GM19463 (cell line): ENCODE measurements around the gene SORBS2.

Experiments used
- ATAC-seq: cut with Tn5 transposase; IDR thresholded peaks from one replicate; pipeline ENCODE4 v1.9.1; 2021; ENCODE audit warnings: mild to moderate bottlenecking, moderate library complexity; ENCODE audit not compliant: unreplicated experiment

The SORBS2 gene

GRCh38 chr4:185680617-185681016 is 131.4 kb downstream of the SORBS2 start:
- ATAC-seq = no peak

- ATAC-seq = no peak
Measured at GRCh38 chr4:185679523-185679922, 132.5 kb downstream of the SORBS2 start.

GRCh38 chr4:185677637-185678314 is 134.2 kb downstream of the SORBS2 start:
- no peak for ATAC-seq

- ATAC-seq = no peak
Measured at GRCh38 chr4:185672618-185673017, 139.4 kb downstream of the SORBS2 start.

- ATAC-seq = no peak
Measured at GRCh38 chr4:185672151-185672550, 139.8 kb downstream of the SORBS2 start.

GRCh38 chr4:185671496-185671895 is 140.5 kb downstream of the SORBS2 start:
- no peak for ATAC-seq

- no peak for ATAC-seq
Measured at GRCh38 chr4:185671066-185671465, 140.9 kb downstream of the SORBS2 start.

- no peak for ATAC-seq
Measured at GRCh38 chr4:185669288-185669687, 142.7 kb downstream of the SORBS2 start.

- no peak for ATAC-seq
Measured at GRCh38 chr4:185666156-185666555, 145.8 kb downstream of the SORBS2 start.

- no peak for ATAC-seq
Measured at GRCh38 chr4:185665655-185666054, 146.3 kb downstream of the SORBS2 start.

- ATAC-seq = no peak
Measured at GRCh38 chr4:185664481-185664880, 147.5 kb downstream of the SORBS2 start.

- no peak for ATAC-seq
Measured at GRCh38 chr4:185662030-185662778, 149.8 kb downstream of the SORBS2 start.

- ATAC-seq = no peak
Measured at GRCh38 chr4:185660340-185660739, 151.7 kb downstream of the SORBS2 start.

- ATAC-seq = no peak
Measured at GRCh38 chr4:185657699-185658098, 154.3 kb downstream of the SORBS2 start.

- no peak for ATAC-seq
Measured at GRCh38 chr4:185657183-185657582, 154.8 kb downstream of the SORBS2 start.

- ATAC-seq = no peak
Measured at GRCh38 chr4:185656467-185656931, 155.5 kb downstream of the SORBS2 start.

- no peak for ATAC-seq
Measured at GRCh38 chr4:185654965-185655554, 156.9 kb downstream of the SORBS2 start.

- ATAC-seq = no peak
Measured at GRCh38 chr4:185654311-185654710, 157.7 kb downstream of the SORBS2 start.

GRCh38 chr4:185651851-185652250 is 160.1 kb downstream of the SORBS2 start:
- ATAC-seq = no peak

GRCh38 chr4:185651137-185651677 is 160.8 kb downstream of the SORBS2 start:
- no peak for ATAC-seq

- no peak for ATAC-seq
Measured at GRCh38 chr4:185648631-185649030, 163.4 kb downstream of the SORBS2 start.

- no peak for ATAC-seq
Measured at GRCh38 chr4:185645403-185645802, 166.6 kb downstream of the SORBS2 start.
